Vein endothelial cell (primary cell): ENCODE results near the gene AQP4. TPM values are rescaled to one million over a fixed set of nuclear protein-coding genes. Genes with fewer than 3 reads are reported as not detected.

ENCODE experiments used
- total RNA-seq: library from RNA; depleted of rRNA; stranded (reverse); fragments of >200 nt; gene quantifications from 2 replicates; pipeline ENCODE4 v1.2.3, GENCODE V29; 2012

The AQP4 gene
- total RNA-seq: not detected in 2 replicates

GRCh38 chr18:26865557-26865956 lies at the start of gene AQP4:
Gene AQP4, minus strand, starts transcription at chr18:26865707. Its CDS starts 18 bp downstream, at chr18:26865689.

